ENCODE results near the gene ZNF358.

ZNF358 gene

GRCh38 chr19:7545300-7545699, 29.4 kb downstream of the ZNF358 start:
- no peak for DNase-seq (ENCODE audit: insufficient read length, low spot score)
- no peak for TF ChIP-seq CTCF (IDR thresholded peaks at IDR 0.05; ENCODE audit: insufficient read depth, missing control alignments)
- no peak for FAIRE-seq

GRCh38 chr19:7545904-7546303, 30.0 kb downstream of the ZNF358 start:
- TF ChIP-seq CTCF (IDR thresholded peaks at IDR 0.05; ENCODE audit: insufficient read depth, missing control alignments) = no peak
- FAIRE-seq (no peak), DNase-seq (ENCODE audit: insufficient read length, low spot score) (no peak)

GRCh38 chr19:7547159-7547558, 31.3 kb downstream of the ZNF358 start:
- FAIRE-seq (no peak), DNase-seq (ENCODE audit: insufficient read length, low spot score) (no peak)
- no peak for TF ChIP-seq CTCF (IDR thresholded peaks at IDR 0.05; ENCODE audit: insufficient read depth, missing control alignments)

- no peak for DNase-seq (ENCODE audit: insufficient read length, low spot score)
- no peak for FAIRE-seq
- TF ChIP-seq CTCF (IDR thresholded peaks at IDR 0.05; ENCODE audit: insufficient read depth, missing control alignments) = no peak
Measured at GRCh38 chr19:7549429-7550148, 33.7 kb downstream of the ZNF358 start.

GRCh38 chr19:7550169-7550770, 34.4 kb downstream of the ZNF358 start:
- FAIRE-seq (no peak), DNase-seq (ENCODE audit: insufficient read length, low spot score) (no peak)
- TF ChIP-seq CTCF (IDR thresholded peaks at IDR 0.05; ENCODE audit: insufficient read depth, missing control alignments) = no peak

- FAIRE-seq = no peak
- no peak for DNase-seq (ENCODE audit: insufficient read length, low spot score)
- no peak for TF ChIP-seq CTCF (IDR thresholded peaks at IDR 0.05; ENCODE audit: insufficient read depth, missing control alignments)
Measured at GRCh38 chr19:7550987-7551761, 35.3 kb downstream of the ZNF358 start.

All from D721Med (cell line).